GM19455 (cell line): ENCODE data around the gene USP49.
"Not testable (repeated sequence)": the region's sequence is repeated elsewhere in the genome, so short reads cannot be mapped to it uniquely, and the experiment has no call there.

ENCODE experiments used
- ATAC-seq: cut with Tn5 transposase; IDR thresholded peaks from one replicate; pipeline ENCODE4 v1.9.1; 2021; ENCODE audit not compliant: unreplicated experiment

USP49 gene

DNA sequence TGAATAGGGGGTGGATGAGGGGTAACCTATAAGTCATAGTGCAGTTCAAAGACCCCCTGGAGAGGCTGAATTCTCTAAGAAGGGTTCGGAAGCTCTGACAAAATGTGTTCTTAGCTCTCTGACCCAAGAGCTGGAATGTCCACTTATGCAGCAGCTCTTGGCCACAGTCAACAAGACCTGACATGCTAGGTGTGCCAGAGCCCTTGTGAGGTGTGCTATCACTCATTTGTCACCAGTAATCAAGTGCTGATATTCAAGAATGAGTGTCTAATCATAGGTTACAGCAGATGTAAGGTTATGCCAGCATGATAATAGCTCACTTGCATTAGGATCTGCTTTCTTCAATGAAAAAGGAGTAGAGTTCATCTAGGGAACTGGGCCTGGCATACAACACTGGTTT lies 79.6 kb downstream of the USP49 start:
- ATAC-seq = no peak

DNA sequence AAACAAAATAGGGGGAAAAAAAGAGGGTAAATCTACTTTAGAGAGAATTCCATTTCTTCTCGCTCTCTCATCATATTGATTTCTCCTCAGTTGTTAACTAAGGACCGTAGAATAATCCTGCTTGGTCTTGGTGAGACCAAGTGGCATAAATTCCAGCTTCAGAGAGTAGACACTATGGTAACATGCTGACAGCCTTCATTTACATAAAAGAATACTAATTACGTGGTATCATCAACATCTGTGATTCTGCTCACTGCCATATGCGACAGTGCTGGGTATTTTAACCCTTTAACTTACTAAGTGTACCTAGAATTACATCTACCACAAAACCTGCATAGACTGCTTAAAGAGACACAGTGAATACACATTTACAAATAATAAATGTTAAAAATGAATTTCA lies 80.5 kb downstream of the USP49 start:
- ATAC-seq = no peak

DNA sequence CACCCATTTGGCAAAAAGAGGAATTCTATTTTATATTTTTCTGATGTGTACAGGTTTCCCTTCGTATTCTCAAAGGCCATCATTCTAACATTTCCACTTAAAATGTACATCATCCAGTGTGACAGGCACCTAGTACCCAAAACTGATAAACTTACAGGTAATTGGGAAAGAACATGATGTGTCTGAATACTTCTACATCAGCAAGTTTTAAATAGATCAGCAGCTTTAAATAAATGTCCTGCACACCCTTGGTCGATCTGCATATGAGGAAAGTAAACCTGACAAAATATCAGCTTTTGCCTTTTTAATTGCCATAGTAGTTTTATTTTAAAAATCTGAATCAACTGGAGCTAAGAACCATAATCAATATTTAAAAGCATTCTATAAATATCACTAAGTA lies 81.2 kb downstream of the USP49 start:
- no peak for ATAC-seq

DNA sequence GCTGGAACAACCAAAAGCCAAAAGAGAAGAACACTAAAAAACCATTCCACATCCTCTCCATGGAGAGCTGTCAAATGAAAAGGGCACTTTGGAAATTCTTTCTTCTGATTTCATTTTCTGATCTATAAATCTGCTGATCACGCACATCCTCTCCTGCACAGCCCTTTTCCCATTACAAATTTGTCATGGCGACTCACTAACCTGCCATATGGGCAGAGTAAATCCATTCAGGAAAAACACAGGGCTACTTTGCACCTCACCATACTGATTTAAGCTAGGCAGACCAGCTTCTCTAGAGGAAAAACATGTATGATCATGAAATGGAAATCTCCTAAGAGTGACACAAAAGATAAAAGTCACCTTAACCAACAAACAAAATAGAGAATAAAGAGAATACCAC lies 81.7 kb downstream of the USP49 start:
- ATAC-seq = no peak

DNA sequence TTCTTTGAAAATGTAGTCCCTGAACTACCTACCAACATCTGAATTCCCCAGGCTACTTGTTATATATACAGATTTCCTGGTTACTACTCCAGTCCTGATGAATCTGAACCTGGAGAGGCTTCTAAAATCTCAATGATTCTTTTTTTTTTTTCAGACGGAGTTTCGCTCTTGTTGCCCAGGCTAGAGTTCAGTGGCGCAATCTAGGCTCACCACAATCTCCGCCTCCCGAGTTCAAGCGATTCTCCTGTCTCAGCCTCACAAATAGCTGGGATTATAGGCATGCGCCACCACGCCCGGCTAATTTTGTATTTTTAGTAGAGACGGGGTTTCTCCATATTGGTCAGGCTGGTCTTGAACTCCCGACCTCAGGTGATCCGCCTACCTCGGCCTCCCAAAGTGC lies 83.2 kb downstream of the USP49 start:
- not testable (repeated sequence) for ATAC-seq

DNA sequence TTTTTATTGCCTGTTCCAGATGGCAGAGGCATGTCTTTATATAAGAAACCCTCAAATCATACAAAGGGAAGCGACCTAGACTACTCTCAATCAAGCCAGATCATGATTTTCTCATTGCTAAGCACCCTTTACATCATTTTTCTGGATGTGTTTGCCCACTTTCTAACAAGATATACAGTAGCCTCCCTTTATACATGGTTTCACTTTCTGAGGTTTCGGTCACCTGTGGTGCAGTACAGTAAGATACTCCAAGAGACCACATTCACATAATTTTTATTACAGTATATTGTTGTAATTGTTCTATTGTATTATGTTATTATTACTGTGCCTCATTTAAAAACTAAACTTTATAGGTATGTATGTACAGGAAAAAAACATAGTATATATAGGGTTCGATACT lies 84.1 kb downstream of the USP49 start:
- ATAC-seq = no peak

DNA sequence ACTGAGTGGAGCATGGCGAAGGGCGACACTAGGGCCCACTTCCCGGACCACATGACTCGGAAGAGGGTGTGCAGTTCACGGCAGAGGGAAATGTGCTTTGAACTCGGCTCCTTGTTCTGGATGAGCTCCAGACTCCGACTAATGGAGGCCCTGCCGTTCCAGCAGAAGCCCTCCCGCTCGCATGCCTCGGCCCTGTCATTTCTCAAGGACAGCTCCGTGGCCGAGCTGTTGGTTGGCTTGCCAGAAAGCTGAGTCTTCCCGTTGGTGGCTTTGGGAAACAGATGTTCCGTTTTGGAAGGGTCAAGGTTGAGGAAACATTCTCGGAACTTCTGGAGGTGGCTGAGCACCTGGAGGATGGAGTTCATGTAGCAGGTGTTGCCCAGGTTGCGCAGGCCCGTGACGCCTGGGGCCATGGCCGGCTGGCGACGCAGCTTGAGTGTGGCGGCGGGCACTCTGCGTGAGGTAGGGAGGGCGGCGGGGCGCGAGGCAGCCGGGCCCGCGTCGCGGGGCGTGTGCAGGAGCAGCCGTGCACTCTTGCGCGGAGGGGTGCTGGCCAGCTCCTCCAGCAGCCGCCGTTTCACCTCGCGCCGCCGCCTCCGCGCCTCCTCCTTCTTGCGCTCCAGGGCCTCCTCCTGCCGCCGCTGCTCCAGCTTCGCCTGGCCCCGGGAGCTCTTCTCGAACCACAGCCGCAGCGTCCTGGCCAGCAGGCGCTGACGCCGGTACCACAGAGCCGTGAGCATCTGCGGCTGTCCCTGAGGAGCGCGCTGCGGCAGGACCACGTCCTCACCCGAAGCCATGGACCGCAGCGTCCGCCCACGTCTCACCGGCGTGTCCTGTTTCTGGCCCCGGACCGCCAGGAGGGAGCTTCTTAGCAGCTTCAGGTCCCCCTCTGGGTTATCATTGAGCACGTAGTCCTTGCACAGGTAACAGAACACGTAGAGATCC lies 89.1 kb downstream of the USP49 start:
- no peak for ATAC-seq

DNA sequence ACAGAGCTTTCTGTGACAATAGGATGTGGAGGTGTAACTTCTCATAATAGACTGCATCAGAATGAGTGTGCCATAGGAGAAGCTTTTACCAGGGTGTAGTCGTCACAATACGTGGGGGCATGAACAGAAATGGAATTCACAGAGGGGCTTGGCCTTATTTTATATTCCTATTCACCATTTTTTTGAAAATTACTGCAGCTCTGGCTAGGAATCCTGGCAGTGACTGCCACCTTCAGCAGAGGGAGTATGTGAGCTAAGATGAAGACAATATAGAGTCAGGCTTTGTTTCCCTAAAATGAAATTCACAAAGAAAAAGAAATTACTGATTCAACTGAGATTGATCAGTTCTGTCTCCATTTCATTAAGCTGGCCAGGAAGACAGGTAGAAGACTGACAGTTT lies 93.8 kb downstream of the USP49 start:
- ATAC-seq = no peak

DNA sequence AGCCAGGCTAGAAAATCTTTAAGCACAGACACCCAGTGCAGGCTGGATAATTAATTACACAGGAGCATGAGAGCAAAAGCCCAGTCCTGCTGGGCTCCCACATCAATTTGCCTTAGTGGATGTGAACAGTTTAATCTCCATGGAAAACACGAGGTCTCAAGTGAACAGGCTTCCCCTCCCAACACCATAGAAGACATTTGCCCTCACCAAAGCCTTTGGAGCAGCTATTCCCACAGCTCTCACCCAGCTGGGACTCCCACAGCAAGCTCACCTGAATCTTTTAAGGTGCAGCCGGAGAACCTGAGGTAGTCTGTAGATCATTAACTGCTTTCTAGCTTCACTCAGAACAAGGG lies 95.6 kb downstream of the USP49 start:
- no peak for ATAC-seq

DNA sequence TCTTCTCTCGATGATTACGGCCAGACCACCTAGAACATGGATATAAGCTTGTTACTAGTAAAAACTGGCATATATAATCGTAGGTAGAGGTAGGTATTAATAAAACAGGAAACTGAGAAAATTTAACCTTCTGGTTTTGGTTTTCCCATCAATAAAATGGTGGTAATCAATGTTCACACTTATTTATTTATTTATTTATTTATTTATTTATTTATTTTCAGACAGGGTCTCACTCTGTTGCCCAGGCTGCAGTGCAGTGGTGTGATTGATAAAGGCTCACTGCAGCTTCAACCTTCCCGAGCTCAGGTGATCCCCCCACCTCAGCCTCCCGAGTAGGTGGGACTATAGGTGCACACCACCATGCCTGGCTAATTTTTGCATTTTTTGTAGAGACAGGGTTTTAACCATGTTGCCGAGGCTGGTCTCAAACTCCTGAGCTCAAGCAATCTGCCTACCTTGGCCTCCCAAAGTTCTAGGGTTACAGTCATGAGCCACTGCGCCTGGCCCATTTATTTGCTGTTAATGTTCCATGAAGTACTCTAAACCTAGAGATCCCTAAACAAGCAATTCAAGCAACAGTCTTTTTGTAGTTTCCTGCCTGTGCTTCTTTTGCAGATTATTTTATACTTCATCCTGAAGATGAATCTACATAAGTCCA lies 96.1 kb downstream of the USP49 start:
- ATAC-seq = no peak

DNA sequence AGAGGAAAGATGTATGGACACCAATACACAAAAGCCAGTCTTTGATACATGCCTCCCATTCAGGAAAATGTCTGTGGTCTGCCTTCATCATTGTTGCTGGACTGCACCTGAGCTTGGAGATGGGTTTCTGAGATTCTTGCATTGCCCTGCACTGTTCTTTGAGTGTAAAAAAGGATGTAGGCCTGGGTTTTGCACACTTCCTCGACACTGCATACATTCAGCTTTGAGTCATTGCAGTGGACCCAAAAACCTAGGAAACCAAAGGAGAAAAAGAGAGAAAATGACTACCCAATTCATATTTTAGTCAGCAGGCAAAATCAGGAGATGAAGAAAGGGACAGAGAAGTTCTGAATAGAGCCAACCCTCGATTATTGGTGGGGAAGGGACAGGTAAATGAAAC lies 98.7 kb downstream of the USP49 start:
- ATAC-seq = no peak

DNA sequence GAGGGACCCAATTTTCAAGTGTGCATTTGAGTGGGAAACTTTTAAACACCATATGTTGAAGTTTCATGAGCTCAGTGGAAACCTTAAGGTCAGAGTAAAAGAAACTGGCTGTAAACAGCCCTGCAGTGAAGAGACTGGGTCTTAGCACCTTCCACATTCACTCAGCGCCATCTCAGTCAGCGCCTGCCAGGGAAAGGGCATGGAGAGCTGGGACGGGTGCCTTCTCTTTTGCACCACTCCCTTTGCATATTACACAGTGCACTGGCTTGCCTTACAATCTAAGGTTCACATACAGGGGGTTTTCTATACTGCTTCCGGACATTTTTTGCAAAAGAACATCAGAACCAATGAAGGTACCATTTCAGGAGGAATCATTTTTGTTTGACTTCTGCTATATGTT lies 103.2 kb downstream of the USP49 start:
- ATAC-seq = no peak

DNA sequence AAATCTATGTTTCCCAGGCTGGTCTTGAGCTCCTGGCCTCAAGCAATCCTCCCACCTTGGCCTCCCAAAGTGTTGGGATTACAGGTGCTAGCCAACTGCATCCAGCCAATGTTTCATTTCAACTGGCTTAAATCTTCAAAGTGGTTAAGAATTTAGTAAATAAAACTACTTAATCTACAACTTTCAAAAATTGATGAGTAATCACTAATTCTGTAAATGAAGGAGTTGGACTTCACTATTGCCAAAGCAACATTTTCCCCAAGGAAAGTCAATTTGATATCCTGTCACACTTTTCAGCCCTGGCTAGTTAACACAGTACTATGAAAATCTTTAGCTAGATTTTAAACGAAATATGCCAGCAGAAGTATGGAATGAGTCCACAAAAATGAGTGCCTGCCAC lies 103.9 kb downstream of the USP49 start:
- ATAC-seq = no peak

DNA sequence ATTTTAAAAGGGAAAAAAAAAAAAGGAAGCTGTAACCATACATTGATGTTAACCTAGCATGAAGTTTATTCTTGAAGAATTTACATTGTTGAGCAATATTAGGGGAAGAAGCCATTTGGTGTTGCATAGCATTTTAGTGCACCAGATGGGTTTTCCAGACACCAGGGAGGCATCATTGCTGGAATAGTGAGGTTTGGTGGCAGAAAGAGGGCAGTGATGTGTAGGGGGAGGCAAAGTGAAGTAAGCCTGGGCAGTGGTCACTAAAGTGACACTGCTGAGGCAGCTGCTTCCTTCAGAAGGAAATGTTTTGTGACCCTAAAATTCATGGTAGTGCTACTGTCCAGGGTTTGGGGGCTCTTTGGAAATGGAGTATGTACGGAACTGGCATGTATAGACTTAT lies 105.1 kb downstream of the USP49 start:
- ATAC-seq = no peak

DNA sequence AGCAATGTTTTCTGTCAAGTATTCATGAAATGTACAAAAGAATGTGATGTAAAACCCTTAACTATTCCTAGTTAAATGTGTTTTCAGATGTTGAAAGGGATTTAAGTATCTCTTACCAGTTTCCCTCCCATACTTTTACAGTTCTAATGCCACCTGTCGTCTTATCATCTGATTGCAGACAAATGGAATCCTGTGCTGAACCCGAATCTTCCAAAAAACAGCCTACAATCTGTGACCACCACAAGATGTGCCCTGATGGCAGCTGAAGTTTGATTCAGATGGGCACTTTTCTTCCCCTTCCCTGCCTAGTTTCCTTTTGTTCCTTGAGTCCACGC lies 105.8 kb downstream of the USP49 start:
- ATAC-seq = no peak

DNA sequence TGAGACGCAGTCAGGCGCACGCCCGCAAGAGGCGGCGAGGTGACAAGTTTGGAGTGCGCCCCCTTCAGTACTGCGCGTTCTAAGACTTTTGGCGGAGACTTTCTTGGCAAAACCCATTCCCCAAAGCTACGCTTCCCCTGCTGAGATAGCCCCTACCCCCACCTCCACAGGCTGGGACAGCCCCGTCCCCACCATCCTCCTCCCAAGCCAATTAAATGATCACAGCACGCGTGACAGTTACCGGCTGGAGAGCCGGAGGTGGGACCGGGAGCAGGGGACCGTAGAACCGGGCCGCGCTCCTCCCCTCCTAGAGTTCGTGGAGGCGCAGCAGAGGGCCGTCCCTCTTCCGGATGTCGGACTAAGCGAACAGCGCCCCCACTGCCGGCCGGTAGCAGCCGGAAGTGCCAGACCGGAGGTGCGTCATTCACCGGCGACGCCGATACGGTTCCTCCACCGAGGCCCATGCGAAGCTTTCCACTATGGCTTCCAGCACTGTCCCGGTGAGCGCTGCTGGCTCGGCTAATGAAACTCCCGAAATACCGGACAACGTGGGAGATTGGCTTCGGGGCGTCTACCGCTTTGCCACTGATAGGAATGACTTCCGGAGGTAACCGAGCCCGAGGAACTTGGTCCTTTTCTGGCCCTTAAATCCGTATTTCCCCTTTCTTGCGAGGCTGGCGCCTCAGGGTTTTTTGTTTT lies 107.8 kb downstream of the USP49 start, which contains the start of gene TOMM6:
TSS of gene TOMM6 (plus strand) at position 476 of the 699 bp plus-strand sequence. CDS start at position 480, 4 bp downstream.
- peak; percentile 74 for ATAC-seq

DNA sequence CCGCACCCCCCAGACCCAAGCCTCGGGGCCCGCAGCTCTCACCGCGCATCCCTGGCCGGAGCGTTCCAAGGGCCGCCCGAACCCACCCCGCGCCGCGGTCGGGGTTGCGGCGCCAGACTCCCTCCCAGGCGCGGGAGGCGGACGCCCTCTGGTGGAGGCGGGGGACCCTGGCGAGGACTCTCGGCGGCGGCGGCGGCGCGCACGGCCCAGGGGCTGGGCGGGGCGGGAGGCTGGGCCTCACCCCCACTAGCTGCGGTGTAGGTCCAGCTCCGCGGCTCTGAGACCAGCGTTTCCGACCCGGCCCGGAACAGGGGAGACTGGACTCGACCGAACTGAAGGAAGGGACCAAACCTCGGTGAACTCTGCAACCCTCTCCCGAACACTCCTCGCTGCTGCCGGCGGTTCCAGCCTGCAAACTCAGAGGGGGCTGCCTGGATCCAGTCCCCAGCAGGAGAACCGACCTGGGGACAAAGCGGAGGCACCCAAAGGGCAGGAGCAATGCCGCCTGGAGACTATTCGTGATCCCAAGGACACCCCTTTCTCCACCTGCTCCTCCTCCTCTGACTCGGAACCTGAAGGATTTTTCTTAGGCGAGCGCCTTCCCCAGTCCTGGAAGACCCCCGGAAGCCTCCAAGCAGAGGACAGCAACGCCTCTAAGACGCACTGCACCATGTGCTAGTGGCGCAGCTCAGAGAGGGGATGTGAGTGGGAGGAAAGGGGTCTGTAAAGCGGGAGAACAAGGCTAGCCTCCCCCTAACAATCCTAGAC lies 108.5 kb downstream of the USP49 start:
- peak; percentile 50 for ATAC-seq

DNA sequence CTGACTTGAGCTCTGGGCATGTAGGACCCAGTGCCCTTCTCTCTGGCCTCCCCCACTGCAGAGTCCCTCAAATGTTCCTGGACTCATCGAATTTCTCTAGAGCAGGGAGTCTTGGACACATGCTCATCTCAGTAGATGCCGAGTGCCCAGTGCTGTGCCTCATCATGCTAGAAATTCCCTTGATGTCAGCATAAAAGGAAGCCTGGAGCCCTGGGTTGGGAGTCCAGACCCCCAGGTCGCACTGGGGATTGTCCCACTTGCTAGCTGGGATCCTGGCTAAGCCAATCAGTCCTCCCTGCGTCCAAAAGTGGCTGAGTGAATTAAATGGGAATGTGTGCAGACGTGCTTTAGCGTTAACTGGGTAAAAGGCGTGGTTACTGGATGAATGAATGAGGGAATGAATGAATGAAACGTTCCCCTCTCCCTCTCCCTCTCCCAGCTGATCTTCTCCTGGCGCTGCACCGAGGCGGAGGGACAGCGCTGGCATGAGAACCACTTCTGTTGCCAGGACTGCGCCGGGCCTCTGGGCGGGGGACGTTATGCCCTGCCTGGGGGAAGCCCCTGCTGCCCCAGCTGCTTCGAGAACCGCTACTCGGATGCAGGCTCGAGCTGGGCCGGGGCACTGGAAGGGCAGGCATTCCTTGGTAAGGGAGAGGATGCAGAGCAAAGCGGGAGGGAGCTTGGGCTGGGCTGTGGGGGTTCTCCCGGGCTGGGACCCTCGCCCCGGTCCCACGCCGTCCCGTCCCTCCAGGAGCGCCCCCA lies 109.3 kb downstream of the USP49 start:
- ATAC-seq = no peak

DNA sequence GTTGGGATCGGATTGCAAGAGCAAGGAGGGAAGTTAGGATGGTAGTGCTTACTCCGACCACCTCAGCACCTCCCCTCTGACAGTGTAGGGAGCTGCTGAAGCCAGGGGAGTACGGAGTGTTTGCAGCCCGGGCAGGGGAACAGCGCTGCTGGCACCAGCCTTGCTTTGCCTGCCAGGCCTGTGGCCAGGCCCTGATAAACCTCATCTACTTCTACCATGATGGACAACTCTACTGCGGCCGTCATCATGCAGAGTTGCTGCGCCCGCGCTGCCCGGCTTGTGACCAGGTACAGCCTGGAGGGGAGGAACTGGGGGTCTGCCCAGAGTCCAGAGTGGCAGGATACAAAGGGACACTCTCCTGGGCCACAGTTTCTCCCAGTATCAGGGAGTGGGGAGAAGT lies 109.9 kb downstream of the USP49 start:
- no peak for ATAC-seq

DNA sequence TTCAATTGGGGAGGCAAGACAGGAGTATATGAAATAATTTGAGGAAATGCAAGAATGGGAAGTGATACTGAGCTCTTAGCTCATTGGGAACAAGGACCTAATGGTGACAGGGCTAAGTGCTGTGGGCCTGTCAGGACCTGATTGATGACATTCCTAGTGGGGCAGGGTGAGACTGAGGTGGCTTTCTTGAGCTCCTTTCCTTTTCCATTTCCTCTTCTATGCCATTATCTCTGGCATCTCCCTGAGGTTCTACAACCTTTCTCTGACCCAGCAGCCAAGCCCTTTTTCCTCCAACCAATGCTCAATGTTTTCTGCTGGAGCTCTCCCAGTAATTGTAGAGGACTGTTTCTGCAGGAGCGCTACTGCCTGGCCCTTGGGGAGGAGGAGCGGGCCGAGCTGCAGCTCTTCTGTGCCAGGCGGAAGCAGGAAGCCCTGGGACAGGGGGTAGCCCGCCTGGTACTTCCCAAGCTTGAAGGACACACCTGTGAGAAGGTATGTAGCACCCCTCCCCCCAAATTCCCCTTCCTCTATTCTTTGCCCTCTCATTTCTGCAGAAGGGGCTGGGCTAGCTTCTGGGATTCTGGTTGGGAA lies 110.5 kb downstream of the USP49 start:
- no peak for ATAC-seq
